RWPE1 (cell line): ENCODE data around the gene OR51B4.

Experiments used
- CTCF ChIA-PET: fragments of 350-600 bp; sonication (Branson Sonifier 250); formaldehyde crosslinking; extraction: SDS; loops from one replicate; lab custom pipeline; 2021; lab: Yijun Ruan, JAX
- POLR2A ChIA-PET: fragments of 400-600 bp; formaldehyde crosslinking; extraction: SDS; loops from one replicate; lab custom pipeline; 2020; ENCODE audit warnings: antibody characterized with exemption; ENCODE audit not compliant: low non-redundant PET; lab: Yijun Ruan, JAX
- DNase-seq: peaks from one replicate; pipeline ENCODE4 v3.0.0; 2012; ENCODE audit warnings: low spot score
- H3K27ac ChIP-seq: fragments of 450-650 bp; 2 replicates; pipeline ENCODE4 v1.5.1; 2017
- CTCF ChIP-seq: fragments of 450-650 bp; conservative IDR thresholded peaks from 2 replicates; pipeline ENCODE4 v1.5.1; 2017; ENCODE audit warnings: low read depth, mild to moderate bottlenecking

Gene OR51B4

GRCh38 chr11:5252919-5253265 is 48.9 kb downstream of the OR51B4 start:
- no peak overlapping the region for H3K27ac ChIP-seq
- POLR2A ChIA-PET = no interaction called here
- CTCF ChIA-PET = no interaction called here
- no peak for TF ChIP-seq CTCF
- DNase-seq = no peak

DNA sequence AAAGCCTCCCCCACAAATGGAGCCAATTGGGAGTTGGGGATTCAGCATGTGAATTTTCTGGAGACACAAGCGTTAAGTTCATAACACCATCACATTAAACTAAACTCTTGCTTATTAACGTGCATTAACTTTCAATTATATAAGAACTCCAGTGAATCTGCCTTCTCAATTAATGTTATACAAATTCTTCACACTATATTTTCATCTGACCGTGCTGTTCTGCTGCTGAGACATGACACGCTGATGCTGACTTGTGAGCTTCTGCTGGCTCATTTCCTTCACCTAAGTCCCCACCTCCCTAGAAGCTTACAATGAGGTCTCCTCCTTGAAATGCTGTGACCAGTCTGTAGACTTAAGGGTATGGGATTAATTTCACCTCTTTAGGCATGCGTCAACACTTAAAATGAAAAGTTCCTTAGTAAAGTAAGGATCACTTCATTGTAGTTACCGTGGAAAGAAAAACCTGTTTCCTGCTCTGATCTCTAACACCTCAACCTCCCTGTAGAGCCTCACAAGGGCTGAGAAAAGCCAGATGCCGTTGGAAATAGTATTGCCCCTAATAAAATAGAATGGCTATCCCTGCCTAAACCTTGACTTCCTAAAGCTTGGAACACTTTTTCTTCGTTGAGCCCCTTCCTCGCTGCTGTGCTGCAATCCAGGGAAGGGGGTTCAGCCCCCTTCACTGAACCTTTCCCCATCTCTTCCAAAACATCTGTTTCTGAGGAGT is 49.4 kb downstream of the OR51B4 start:
- no peak for TF ChIP-seq CTCF
- H3K27ac ChIP-seq = no peak overlapping the region
- CTCF ChIA-PET = no interaction called here
- POLR2A ChIA-PET = no interaction called here
- no peak for DNase-seq

GRCh38 chr11:5251746-5252145 is 50.0 kb downstream of the OR51B4 start:
- ChIA-PET CTCF (no interaction called here), POLR2A (no interaction called here)
- DNase-seq = no peak
- no peak for TF ChIP-seq CTCF
- no peak overlapping the region for H3K27ac ChIP-seq
